ENCODE measurements around the gene DHRS9.
A peak's percentile ranks its signal among the peaks of the same experiment; 100 is the strongest.
"Not testable (repeated sequence)": the region's sequence is repeated elsewhere in the genome, so short reads cannot be mapped to it uniquely, and the experiment has no call there.

Gene DHRS9

DNA sequence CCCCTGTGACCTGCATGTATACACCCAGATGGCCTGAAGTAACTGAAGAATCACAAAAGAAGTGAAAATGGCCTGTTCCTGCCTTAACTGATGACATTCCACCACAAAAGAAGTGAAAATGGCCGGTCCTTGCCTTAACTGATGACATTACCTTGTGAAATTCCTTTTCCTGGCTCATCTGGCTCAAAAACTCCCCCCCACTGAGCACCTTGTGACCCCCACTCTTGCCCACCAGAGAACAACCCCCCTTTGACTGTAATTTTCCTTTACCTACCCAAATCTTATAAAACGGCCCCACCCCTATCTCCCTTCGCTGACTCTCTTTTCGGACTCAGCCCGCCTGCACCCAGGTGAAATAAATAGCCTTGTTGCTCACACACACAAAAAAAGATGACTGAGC is 67.1 kb downstream of the DHRS9 start:
- DNase-seq: not testable (repeated sequence)

DNA sequence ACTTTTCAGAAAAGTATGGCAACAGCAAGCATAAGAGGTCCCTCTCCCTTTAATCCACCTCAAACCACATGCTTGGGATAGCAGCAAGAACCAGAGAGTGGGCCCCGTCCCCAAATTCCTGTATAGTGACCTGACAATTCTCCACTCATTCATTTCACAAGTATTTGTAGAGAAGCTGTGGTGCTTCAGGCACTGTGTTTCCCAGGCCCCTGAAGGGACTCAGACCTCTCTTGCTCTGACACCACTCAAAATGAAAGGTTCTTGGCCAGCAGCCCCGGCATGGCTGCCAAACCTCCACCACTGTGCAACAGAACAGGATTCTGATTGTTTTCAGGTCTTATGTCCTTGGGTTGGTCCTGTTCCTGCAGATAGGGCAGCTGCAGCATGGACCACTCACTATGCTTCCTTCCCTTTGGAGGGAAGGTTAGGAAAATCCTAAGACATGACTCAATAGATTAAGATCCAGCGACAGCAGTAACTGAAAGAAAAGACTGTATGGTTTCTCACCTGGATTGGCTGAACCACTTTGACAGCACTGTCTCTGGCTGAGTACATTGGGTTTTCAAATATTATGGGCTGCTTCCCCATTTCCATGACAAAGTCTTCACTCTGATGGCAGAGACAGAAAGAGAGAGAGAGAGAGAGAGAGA is 67.6 kb downstream of the DHRS9 start:
- DNase-seq: no peak

DNA sequence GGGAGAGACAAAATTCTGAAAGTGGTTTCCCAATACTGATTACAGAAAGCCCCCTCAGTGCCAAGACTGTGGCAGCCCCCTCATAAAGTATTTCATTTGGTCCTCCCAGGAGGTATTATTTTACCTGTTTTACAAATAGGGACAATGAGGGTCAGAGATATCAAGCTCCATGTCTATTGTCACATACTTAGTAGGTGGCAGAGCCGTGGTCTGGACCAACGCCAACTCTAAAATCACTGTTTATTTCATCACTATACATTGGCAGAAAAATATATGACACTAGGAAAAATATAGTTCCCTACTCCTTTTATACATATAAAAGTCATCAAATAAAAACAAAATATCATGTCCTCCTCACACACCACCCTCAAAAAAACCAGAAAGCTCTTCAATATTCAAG is 68.6 kb downstream of the DHRS9 start:
- DNase-seq: no peak

DNA sequence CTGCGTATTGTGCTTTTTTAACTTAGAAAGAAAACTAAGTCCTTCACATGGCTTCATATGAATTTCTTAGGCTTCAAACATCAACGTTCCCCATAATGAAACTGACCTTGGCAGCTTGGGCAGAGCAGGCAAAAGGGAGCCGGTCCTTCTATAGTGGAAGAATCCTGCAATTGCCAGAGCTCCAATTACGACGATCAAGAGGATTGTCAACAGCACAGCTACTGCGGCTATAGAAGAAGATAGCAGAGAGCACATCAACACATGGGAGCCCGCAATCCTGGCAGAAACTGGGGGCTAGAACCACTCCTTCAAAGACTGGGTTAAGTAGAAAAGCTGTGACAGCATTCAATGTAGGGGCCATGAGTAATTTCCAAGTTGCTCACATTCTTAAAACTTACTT is 69.8 kb downstream of the DHRS9 start:
- no peak for DNase-seq

DNA sequence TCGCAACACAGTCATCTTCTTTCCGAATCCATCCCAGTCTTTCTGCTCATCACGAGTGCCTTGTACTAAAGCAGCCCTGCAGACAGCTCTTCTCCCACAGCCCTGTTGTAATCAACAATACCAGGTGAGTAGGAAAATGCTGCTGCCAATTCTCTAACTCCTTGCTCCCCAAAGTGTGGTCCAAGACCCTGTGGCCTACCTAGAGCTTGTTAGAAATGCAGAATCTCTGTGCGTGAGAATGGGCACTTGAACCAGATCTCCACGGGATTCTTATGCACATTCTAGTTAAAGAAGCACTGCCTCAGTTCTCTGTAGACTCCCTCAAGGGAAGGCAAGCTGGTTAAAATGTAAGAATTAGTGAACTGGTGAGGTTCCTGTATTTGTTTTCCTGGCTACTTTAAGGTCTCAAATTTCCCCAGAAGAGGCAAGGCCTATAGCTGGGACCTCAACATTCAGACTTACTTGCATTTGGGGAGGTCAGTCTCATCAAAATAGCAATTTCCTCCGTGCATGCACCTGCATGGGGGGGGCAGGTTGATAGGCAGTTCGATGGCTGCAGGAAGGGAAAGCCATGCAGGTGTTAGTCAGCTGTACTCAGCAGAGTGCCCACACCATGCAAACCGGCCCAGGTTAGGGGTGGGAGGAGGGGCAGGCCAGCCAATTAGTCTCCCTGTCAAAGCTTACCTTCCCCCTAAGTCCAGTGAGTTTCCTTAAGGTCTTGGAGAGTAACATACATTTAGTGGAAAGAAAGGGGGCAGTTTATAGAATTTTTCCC is 70.8 kb downstream of the DHRS9 start:
- DNase-seq: no peak

DNA sequence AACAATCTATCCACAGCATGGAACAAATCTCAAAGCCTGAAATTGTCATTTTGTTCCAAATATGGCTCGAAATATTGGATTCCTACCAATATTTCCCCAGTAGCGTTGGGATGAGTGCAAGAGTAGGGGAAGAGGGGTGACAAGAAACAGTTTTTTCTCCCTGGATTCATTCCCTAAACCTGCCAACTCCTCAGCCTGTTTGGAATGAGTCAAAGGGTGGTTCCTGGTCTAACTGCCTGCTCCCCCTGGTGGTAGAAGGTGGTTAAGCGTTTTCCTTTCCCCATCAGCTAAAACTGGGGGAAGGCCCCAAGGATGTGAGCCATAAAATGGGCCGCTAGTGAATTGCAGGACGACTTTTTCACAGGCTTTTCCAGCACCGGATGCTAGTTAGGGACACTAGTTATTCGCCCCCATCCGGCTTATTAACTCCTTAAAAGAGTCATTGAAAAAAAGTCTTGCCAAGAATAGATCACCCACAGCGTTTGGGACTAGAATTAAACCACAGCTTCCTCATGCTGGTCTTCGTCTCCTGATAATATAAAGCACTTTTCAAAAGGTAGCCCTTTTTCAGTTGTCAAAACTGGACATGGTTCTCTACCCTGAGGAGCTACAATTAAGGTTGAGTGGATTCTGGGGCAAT is 72.5 kb downstream of the DHRS9 start:
- peak; percentile 42 for DNase-seq

DNA sequence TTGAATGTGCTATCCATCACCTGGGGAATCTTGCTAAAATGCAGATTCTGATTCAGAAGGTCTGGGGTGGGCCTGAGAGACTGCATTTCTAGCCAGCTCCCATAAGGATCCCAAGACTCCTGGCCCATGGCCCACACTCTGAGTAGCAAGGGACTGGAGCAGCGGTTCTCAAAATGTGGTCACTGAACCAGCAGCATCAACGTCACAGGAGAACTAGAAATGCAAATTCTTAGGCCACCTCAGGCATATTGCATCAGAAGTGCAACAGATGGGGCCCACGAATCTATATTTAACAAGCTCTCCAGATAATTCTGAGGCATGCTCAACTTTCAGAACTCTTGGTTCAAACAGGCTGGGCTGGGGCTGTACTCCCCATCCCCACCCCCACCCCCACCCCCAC is 74.6 kb downstream of the DHRS9 start:
- no peak for DNase-seq

Data from fibroblast of skin of abdomen (primary cell).